DMS 273 (cell line): ENCODE data around the gene FTO.
A peak's percentile ranks its signal among the peaks of the same experiment; 100 is the strongest.

Source experiments
- DNase-seq: peaks from one replicate; lab custom pipeline; 2025; ENCODE audit not compliant: unreplicated experiment; lab: John Stamatoyannopoulos, UW

The FTO gene

DNA sequence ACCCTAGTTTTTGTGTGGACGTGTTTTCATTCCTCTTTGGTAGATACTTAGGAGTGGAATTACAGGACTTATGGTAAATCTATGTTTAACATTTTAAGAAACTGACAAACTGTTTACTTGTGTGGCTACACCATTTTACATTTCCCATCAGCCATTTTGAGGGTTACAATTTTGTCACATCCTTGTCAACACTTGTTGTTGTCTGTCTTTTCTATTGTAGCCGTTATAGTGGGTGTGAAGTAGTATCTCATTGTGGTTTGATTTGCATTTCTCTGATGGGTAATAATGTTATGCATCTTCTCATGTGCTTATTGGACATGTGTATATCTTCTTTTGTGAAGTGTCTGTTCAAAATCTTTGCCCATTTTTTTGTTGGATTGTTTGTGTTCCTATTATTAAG is 4.5 kb downstream of the FTO start:
- DNase-seq = no peak

- no peak for DNase-seq
Observed at GRCh38 chr16:53711390-53711789, 7.4 kb downstream of the FTO start.

GRCh38 chr16:53712065-53712464 is 8.1 kb downstream of the FTO start:
- no peak for DNase-seq

- DNase-seq = peak; percentile 69
Observed at GRCh38 chr16:53713403-53714204, 9.6 kb downstream of the FTO start.

- peak; percentile 91 for DNase-seq
Observed at GRCh38 chr16:53714205-53715022, 10.5 kb downstream of the FTO start.

DNA sequence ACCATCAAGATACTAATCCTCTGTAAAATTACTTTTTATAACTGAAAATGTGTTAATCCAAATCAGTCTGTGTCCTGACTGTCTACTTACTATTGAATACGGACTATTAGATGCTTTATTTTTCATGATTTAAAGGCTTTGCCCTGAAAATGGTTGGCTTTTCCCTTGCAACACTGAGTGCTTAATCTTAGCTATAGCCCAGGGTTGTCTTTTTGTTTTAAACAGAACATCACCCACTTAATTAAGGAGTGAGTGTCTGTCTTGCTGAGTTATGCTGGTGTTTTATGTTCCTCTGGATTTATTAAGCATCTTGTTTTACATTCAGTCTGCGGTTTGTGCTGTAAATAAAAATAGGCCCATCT is 11.0 kb downstream of the FTO start:
- no peak for DNase-seq

- no peak for DNase-seq
Observed at GRCh38 chr16:53717577-53717976, 13.6 kb downstream of the FTO start.

DNA sequence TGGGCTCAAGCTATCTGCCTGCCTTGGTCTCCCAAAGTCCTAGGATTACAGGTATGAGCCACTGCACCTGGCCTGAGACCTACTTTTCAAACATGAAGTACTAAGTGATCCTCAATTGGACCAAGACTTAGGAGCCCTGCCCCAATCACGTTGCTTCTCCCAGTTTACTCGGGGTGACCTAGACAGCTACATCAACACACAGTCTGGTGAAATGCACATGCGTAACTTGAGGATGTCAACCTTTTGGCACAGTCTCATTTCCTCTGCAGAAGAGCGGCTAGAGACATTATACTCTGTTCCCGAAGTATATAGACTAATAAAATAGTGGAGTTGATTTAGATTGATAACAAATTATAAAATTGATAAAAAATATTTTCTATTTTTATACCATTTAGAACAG is 17.1 kb downstream of the FTO start:
- DNase-seq = no peak

- no peak for DNase-seq
Observed at GRCh38 chr16:53726625-53727024, 22.7 kb downstream of the FTO start.

- no peak for DNase-seq
Observed at GRCh38 chr16:53730693-53731092, 26.7 kb downstream of the FTO start.

GRCh38 chr16:53732296-53732929 is 28.5 kb downstream of the FTO start:
- DNase-seq = no peak

DNA sequence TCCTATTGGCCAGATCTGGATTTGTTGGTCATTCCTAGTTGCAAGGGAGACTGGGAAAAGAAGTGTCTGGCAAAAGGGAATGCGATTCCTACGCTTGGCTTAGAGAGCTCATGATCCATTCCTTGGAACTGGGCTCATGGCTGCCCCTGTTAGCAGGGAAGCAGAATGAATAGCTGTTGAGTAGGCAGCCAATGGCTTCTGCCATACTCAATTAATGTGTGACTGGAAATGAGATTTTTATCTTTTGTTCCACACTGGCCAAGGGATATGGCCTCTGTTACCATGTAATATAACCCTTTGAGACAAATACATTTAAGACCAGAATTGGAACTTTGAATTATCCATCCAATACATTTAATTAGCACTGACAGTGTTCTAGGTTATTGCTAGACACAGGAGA is 31.0 kb downstream of the FTO start:
- no peak for DNase-seq

DNA sequence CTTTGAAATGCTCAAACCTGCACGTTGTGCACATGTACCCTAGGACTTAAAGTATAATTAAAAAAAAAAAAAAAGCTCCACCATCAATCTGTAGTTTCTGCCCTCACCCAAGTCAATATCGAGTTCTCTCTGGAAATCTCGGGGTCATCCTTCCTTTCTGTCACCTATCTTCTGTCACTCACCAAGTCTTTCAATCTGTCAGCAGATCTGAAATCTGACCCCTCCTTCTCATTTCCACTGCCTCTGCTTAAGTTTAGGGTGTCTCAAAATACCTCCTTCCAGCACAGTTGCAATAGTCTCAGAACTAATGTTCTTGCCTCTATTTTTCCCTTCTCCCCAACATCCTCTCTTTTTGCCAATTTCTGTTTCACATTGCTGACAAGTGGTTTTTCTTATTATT is 32.3 kb downstream of the FTO start:
- DNase-seq = peak; percentile 6

DNA sequence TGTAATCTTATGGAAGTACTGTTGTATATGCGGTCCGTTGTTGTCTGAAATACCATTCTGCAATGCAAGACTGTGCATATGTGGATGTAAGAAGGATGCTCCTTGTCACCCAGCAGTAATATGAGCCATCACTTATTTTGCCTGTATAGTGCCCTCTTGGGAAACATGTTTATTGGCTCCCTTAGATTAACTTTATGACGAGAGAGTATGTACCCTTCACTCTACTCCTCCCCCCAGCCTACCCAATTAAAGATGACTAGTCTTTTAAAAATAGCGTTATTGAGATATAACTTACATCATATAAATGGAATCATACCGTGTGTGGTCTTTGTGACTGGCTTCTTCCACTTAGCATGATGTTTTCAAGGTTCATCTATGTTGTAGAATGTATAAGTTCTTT is 33.6 kb downstream of the FTO start:
- DNase-seq = no peak

GRCh38 chr16:53740476-53740875 is 36.5 kb downstream of the FTO start:
- no peak for DNase-seq

DNA sequence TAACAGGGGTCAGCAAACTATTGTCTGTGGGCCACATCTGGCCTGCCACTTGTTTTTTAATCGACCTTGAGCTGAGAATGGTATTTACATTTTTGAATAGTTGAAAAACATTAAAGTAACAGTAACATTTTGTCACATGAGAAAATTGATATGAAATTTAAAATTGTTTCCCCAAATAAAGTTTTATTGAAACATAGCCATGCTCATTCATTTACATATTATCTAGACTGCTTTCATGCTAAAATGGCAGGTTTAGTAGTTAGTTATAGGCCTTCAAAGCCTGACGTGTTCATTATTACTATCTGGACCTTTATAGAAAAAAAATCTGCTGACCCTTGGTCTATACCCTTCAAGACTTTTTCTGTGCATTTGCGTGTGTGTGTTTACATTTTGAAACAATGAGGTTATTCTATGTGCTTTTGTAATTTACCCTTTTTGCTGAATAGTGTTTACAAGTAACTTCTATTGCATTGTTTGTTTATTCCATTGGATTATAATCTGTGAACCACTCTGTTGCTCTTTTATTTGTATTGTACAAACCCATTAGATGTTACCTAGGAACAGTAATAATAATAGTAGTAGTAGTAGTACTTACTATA is 37.1 kb downstream of the FTO start:
- no peak for DNase-seq

DNA sequence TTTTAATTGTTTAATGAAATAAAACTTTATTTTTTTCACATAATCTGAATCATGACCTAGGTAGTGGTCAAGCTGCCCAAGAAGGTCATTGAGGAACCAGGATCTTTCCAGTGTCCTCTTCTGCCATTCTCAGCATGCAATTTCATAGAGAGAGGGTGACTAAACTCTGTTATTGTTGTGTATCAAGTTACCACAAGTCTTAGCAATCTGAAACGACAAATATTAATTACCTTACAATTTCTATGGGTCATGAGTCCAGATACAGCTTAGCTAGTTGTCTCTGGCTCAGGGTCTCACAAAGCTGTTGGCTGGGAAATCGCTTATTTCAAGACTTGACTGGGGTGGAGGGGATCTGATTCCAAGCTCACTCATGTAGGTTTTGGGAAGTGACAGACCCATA is 37.6 kb downstream of the FTO start:
- DNase-seq = no peak

DNA sequence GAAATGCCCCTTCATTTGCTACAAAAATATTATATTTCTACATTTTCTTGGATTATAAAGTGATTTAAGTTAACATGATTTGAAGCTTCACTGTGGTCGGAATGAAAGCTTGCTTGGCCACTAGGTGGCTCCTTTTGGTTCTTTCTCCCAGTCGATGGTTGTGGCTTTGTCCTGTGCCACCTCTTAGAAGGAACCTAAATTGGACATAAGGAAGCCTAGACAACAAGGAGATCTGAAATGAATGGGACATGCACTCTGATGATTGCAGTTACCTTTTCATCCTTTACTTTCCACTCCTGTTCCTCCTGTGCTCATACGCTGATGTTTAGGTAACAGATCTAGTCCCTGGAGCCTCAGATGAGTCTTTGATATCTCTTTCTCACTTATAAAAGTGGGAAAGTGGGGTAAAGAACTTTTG is 39.2 kb downstream of the FTO start:
- DNase-seq = peak; percentile 57

GRCh38 chr16:53744449-53744848 is 40.5 kb downstream of the FTO start:
- DNase-seq = peak; percentile 19

GRCh38 chr16:53745086-53745485 is 41.1 kb downstream of the FTO start:
- DNase-seq = peak; percentile 51

DNA sequence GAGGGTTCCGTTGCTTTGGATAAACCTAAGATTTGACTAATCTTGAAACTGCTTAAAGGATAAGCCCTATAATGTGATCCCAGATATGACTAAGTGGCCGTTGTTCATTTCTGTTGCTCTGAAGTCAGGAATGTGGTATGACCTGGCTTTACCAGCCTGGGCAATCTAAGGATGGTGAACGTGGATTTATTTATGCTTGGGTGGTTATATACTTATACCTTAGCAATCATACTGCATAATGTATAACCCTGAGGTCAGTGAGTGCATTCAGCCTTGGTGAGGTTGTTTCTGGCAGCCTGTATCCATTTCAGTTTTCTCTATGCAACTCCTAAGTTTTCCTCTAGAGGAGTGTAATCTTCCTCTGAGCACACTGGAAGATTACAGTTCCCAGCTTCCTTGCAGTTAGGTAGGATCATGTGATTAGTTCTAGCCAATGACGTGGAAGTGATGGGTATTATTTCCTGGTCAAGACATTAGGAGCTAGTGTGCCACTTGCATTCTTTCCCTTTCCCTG is 41.9 kb downstream of the FTO start:
- DNase-seq = peak; percentile 40
